Measurements from ENCODE around the gene MFGE8. TPM values are rescaled to one million over a fixed set of nuclear protein-coding genes. Genes with fewer than 3 reads are reported as not detected.

The MFGE8 gene
- total RNA-seq, 1 donor from 2014 or later = 259 TPM

- H3K4me3 Mint-ChIP-seq (ENCODE audit: unreplicated experiment) = no peak overlapping the region
- H3K9me3 Mint-ChIP-seq (ENCODE audit: unreplicated experiment) = no peaks in the 10 kb centered on the region
Observed at GRCh38 chr15:88863412-88863811, 49.8 kb downstream of the MFGE8 start.

GRCh38 chr15:88860212-88860611 is 53.0 kb downstream of the MFGE8 start:
- Mint-ChIP-seq H3K36me3 (ENCODE audit: unreplicated experiment) (no peaks in the 10 kb centered on the region), H3K27me3 (ENCODE audit: unreplicated experiment) (peaks cover 6% of the 10 kb centered on the region), H3K9me3 (ENCODE audit: unreplicated experiment) (no peaks in the 10 kb centered on the region), H3K4me1 (ENCODE audit: unreplicated experiment) (no peaks in the 10 kb centered on the region), H3K27ac (ENCODE audit: unreplicated experiment) (no peak overlapping the region), H3K4me3 (ENCODE audit: unreplicated experiment) (no peak overlapping the region)
- no peak for DNase-seq (ENCODE audit: extremely low spot score, unreplicated experiment)
- no peak for TF ChIP-seq CTCF (IDR thresholded peaks at IDR 0.05)

More at GRCh38 chr15:88863412-88863811, 49.8 kb downstream of the MFGE8 start:
- Mint-ChIP-seq H3K27me3 (ENCODE audit: unreplicated experiment) (peaks cover 13% of the 10 kb centered on the region), H3K36me3 (ENCODE audit: unreplicated experiment) (no peaks in the 10 kb centered on the region), H3K27ac (ENCODE audit: unreplicated experiment) (no peak overlapping the region), H3K4me1 (ENCODE audit: unreplicated experiment) (no peaks in the 10 kb centered on the region)
- TF ChIP-seq CTCF (IDR thresholded peaks at IDR 0.05) = no peak
- no peak for DNase-seq (ENCODE audit: extremely low spot score, unreplicated experiment)

GRCh38 chr15:88859550-88859949 is 53.6 kb downstream of the MFGE8 start:
- Mint-ChIP-seq H3K27me3 (ENCODE audit: unreplicated experiment) (peaks cover 6% of the 10 kb centered on the region), H3K4me3 (ENCODE audit: unreplicated experiment) (no peak overlapping the region), H3K27ac (ENCODE audit: unreplicated experiment) (no peak overlapping the region), H3K36me3 (ENCODE audit: unreplicated experiment) (no peaks in the 10 kb centered on the region), H3K9me3 (ENCODE audit: unreplicated experiment) (no peaks in the 10 kb centered on the region), H3K4me1 (ENCODE audit: unreplicated experiment) (no peaks in the 10 kb centered on the region)
- no peak for TF ChIP-seq CTCF (IDR thresholded peaks at IDR 0.05)
- no peak for DNase-seq (ENCODE audit: extremely low spot score, unreplicated experiment)

- H3K27ac Mint-ChIP-seq (ENCODE audit: unreplicated experiment) = no peak overlapping the region
- DNase-seq (ENCODE audit: extremely low spot score, unreplicated experiment) = no peak
- peaks cover 6% of the 10 kb centered on the region for H3K27me3 Mint-ChIP-seq (ENCODE audit: unreplicated experiment)
- no peaks in the 10 kb centered on the region for H3K9me3 Mint-ChIP-seq (ENCODE audit: unreplicated experiment)
- TF ChIP-seq CTCF (IDR thresholded peaks at IDR 0.05) = no peak
- H3K4me3 Mint-ChIP-seq (ENCODE audit: unreplicated experiment) = no peak overlapping the region
- H3K4me1 Mint-ChIP-seq (ENCODE audit: unreplicated experiment) = no peaks in the 10 kb centered on the region
- no peaks in the 10 kb centered on the region for H3K36me3 Mint-ChIP-seq (ENCODE audit: unreplicated experiment)
Observed at GRCh38 chr15:88858934-88859333, 54.2 kb downstream of the MFGE8 start.

- no peak overlapping the region for H3K4me3 Mint-ChIP-seq (ENCODE audit: unreplicated experiment)
- H3K4me1 Mint-ChIP-seq (ENCODE audit: unreplicated experiment) = peaks cover 2% of the 10 kb centered on the region
- no peaks in the 10 kb centered on the region for H3K36me3 Mint-ChIP-seq (ENCODE audit: unreplicated experiment)
- DNase-seq (ENCODE audit: extremely low spot score, unreplicated experiment) = no peak
- TF ChIP-seq CTCF (IDR thresholded peaks at IDR 0.05) = no peak
- no peak overlapping the region for H3K27ac Mint-ChIP-seq (ENCODE audit: unreplicated experiment)
- H3K9me3 Mint-ChIP-seq (ENCODE audit: unreplicated experiment) = no peaks in the 10 kb centered on the region
- peaks cover 10% of the 10 kb centered on the region for H3K27me3 Mint-ChIP-seq (ENCODE audit: unreplicated experiment)
Observed at GRCh38 chr15:88852476-88852875, 60.7 kb downstream of the MFGE8 start.
